Loucy (cell line): Measurements from ENCODE around the gene ZNF823.

Experiments
- EZH2phosphoT487 ChIP-seq: fragments of 200-600 bp; IDR thresholded peaks from 2 replicates; pipeline ENCODE4 v1.6.1; 2018; ENCODE audit warnings: antibody characterized with exemption, mild to moderate bottlenecking, moderate library complexity, borderline replicate concordance
- TF ChIP-seq, protein P1 (sequence below): fragments of 200-600 bp; sonication (generic); conservative IDR thresholded peaks from 2 replicates; pipeline ENCODE4 v1.5.1; 2014; ENCODE audit warnings: mild to moderate bottlenecking, antibody characterized with exemption, low read length

DNA sequence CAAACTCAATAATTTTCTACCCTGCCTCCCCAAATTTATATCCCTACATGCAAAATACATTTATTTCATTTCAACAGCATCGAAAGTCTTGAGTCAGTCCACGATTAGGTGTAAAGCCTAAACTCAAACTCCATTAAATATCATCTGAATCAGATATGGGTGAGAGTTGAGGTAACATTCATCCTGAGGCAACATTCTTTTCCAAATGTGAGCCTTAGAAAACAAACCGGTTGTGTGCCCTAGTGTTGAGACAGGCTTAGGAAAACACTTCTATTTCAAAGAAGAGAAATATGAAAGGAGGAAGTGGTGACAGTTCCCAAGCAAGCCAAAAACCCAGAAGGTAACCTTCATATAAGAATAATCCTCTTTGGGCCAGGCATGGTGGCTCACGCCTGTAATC is 15.9 kb upstream of the ZNF823 start:
- TF ChIP-seq, protein P1, sequence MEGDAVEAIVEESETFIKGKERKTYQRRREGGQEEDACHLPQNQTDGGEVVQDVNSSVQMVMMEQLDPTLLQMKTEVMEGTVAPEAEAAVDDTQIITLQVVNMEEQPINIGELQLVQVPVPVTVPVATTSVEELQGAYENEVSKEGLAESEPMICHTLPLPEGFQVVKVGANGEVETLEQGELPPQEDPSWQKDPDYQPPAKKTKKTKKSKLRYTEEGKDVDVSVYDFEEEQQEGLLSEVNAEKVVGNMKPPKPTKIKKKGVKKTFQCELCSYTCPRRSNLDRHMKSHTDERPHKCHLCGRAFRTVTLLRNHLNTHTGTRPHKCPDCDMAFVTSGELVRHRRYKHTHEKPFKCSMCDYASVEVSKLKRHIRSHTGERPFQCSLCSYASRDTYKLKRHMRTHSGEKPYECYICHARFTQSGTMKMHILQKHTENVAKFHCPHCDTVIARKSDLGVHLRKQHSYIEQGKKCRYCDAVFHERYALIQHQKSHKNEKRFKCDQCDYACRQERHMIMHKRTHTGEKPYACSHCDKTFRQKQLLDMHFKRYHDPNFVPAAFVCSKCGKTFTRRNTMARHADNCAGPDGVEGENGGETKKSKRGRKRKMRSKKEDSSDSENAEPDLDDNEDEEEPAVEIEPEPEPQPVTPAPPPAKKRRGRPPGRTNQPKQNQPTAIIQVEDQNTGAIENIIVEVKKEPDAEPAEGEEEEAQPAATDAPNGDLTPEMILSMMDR, result no peak
- TF ChIP-seq EZH2phosphoT487, result no peak
